IMR-90 (cell line): ENCODE measurements around the gene TRIM33. TPM values are rescaled to one million over a fixed set of nuclear protein-coding genes. Genes with fewer than 3 reads are reported as not detected.

Experiments used
- ATAC-seq: fragments of 200-7000 bp; cut with Tn5 transposase; 2 replicates; pipeline ENCODE4 v1.9.1; 2020; ENCODE audit warnings: low read depth, mild to moderate bottlenecking, moderate library complexity
- Bru-seq: library from RNA; stranded (reverse); fragments of 400-500 nt; gene quantifications from one replicate; lab custom pipeline; 2021; lab: Mats Ljungman, UMichigan
- BruChase-seq, 2 experiments: library from RNA; stranded (reverse); fragments of 400-500 nt; gene quantifications; one replicate each; lab custom pipeline; 2021; lab: Mats Ljungman, UMichigan
- BruUV-seq: library from RNA; stranded (reverse); fragments of 400-500 nt; replicated peaks from 2 replicates; lab custom pipeline; 2021; lab: Mats Ljungman, UMichigan
- CTCF ChIA-PET: fragments of 300-600 bp; formaldehyde crosslinking; extraction: SDS; loops from one replicate; lab custom pipeline; 2021; ENCODE audit warnings: antibody characterized with exemption; lab: Yijun Ruan, JAX
- POLR2A ChIA-PET: fragments of 300-600 bp; sonication (Branson Sonifier 250); formaldehyde crosslinking; loops from one replicate; lab custom pipeline; 2022; ENCODE audit warnings: antibody characterized with exemption; ENCODE audit not compliant: unreplicated experiment; lab: Charles Lee
- DNase-seq: peaks from one replicate; pipeline ENCODE4 v3.0.0; 2013
- H2AFZ ChIP-seq: replicated peaks from 2 replicates; pipeline ENCODE3; 2013; ENCODE audit warnings: low read length, mild to moderate bottlenecking; ENCODE audit not compliant: poor library complexity
- H2AK5ac ChIP-seq: 2 replicates; pipeline ENCODE4 v1.6.1; 2013; ENCODE audit warnings: low read depth, low read length, inconsistent platforms
- H2AK9ac ChIP-seq: replicated peaks from 2 replicates; pipeline ENCODE3; 2013; ENCODE audit warnings: mild to moderate bottlenecking, low read depth, low read length, moderate library complexity; ENCODE audit not compliant: poor library complexity
- H2BK120ac ChIP-seq: 2 replicates; pipeline ENCODE4 v1.6.1; 2013; ENCODE audit warnings: low read depth, low read length, inconsistent platforms
- H2BK15ac ChIP-seq: 3 replicates; pipeline ENCODE4 v1.6.1; 2013; ENCODE audit warnings: low read depth, low read length, inconsistent platforms
- H2BK20ac ChIP-seq: 2 replicates; pipeline ENCODE4 v1.6.1; 2013; ENCODE audit warnings: low read depth, mild to moderate bottlenecking, inconsistent platforms, low read length, moderate library complexity
- H2BK5ac ChIP-seq: 2 replicates; pipeline ENCODE4 v1.6.1; 2013; ENCODE audit warnings: mild to moderate bottlenecking, low read depth, low read length, inconsistent platforms; ENCODE audit not compliant: poor library complexity, severe bottlenecking
- H3K14ac ChIP-seq: replicated peaks from 2 replicates; pipeline ENCODE4 v1.6.1; 2013; ENCODE audit warnings: low read depth, low read length, inconsistent platforms
- H3K18ac ChIP-seq: 2 replicates; pipeline ENCODE4 v1.6.1; 2013; ENCODE audit warnings: low read depth, low read length, control low read depth
- H3K23ac ChIP-seq: 2 replicates; pipeline ENCODE4 v1.6.1; 2013; ENCODE audit warnings: low read depth, low read length, inconsistent platforms
- H3K27ac ChIP-seq: 2 replicates; pipeline ENCODE4 v1.5.1; 2013; ENCODE audit warnings: mild to moderate bottlenecking, control low read depth, low read length; ENCODE audit not compliant: insufficient read depth
- H3K27me3 ChIP-seq: 2 replicates; pipeline ENCODE4 v1.6.1; 2013; ENCODE audit warnings: low read length; ENCODE audit not compliant: control insufficient read depth, insufficient read depth
- H3K36me3 ChIP-seq: 2 replicates; pipeline ENCODE4 v1.6.1; 2013; ENCODE audit warnings: low read length, mixed read lengths; ENCODE audit not compliant: control insufficient read depth, insufficient read depth
- H3K4ac ChIP-seq: 2 replicates; pipeline ENCODE4 v1.6.1; 2013; ENCODE audit warnings: low read depth, low read length, inconsistent platforms
- H3K4me1 ChIP-seq: 2 replicates; pipeline ENCODE4 v1.6.1; 2013; ENCODE audit warnings: low read length, mixed read lengths; ENCODE audit not compliant: control insufficient read depth, insufficient read depth
- H3K4me2 ChIP-seq: 2 replicates; pipeline ENCODE4 v1.6.1; 2013; ENCODE audit warnings: low read depth, mild to moderate bottlenecking, control low read depth, low read length, moderate library complexity
- H3K4me3 ChIP-seq: 2 replicates; pipeline ENCODE4 v1.5.1; 2013; ENCODE audit warnings: low read depth, mild to moderate bottlenecking, control low read depth, low read length, moderate library complexity; ENCODE audit not compliant: insufficient read depth
- H3K56ac ChIP-seq: 2 replicates; pipeline ENCODE4 v1.6.1; 2013; ENCODE audit warnings: low read length, inconsistent platforms; ENCODE audit not compliant: insufficient read depth; ENCODE audit errors: extremely low read depth
- H3K79me1 ChIP-seq, 2 experiments: 2 replicates each; pipeline ENCODE4 v1.6.1; 2013; ENCODE audit warnings: low read length in 2 of 2, inconsistent platforms in 1 of 2, low read depth in 1 of 2
- H3K9ac ChIP-seq: 2 replicates; pipeline ENCODE4 v1.6.1; 2013; ENCODE audit warnings: low read depth, low read length, control low read depth
- H3K9me1 ChIP-seq: 2 replicates; pipeline ENCODE4 v1.6.1; 2013; ENCODE audit warnings: low read length, inconsistent platforms; ENCODE audit not compliant: insufficient read depth
- H3K9me3 ChIP-seq: 2 replicates; pipeline ENCODE4 v1.6.1; 2013; ENCODE audit warnings: low read length; ENCODE audit not compliant: control insufficient read depth, insufficient read depth
- H4K20me1 ChIP-seq: 2 replicates; pipeline ENCODE4 v1.6.1; 2013; ENCODE audit warnings: low read length, inconsistent platforms; ENCODE audit not compliant: insufficient read depth
- H4K5ac ChIP-seq: 2 replicates; pipeline ENCODE4 v1.6.1; 2013; ENCODE audit warnings: mild to moderate bottlenecking, low read depth, low read length, control low read depth
- H4K8ac ChIP-seq, 2 experiments: 2 replicates each; pipeline ENCODE4 v1.6.1; 2013; ENCODE audit warnings: low read depth in 2 of 2, low read length in 2 of 2, control low read depth in 1 of 2, inconsistent platforms in 1 of 2
- H4K91ac ChIP-seq: 2 replicates; pipeline ENCODE4 v1.6.1; 2013; ENCODE audit warnings: low read depth, low read length, inconsistent platforms; ENCODE audit not compliant: insufficient read depth
- BHLHE40 ChIP-seq: fragments of 150-350 bp; IDR thresholded peaks from 2 replicates; pipeline ENCODE4 v1.6.1; 2016; ENCODE audit warnings: mild to moderate bottlenecking, low read depth, low read length
- CHD1 ChIP-seq: IDR thresholded peaks from 2 replicates; pipeline ENCODE4 v1.6.1; 2012; ENCODE audit warnings: low read depth, low read length, improper control_type of control experiment
- FOS ChIP-seq: fragments of 150-350 bp; IDR thresholded peaks from 2 replicates; pipeline ENCODE4 v1.6.1; 2016; ENCODE audit warnings: low read depth, low read length
- MAFK ChIP-seq: IDR thresholded peaks from 2 replicates; pipeline ENCODE4 v1.6.1; 2012; ENCODE audit warnings: low read depth, low read length, improper control_type of control experiment
- MXI1 ChIP-seq: IDR thresholded peaks from 2 replicates; pipeline ENCODE4 v1.6.1; 2012; ENCODE audit warnings: low read depth, mild to moderate bottlenecking, low read length, moderate library complexity, borderline replicate concordance
- RCOR1 ChIP-seq: IDR thresholded peaks from 2 replicates; pipeline ENCODE4 v1.6.1; 2012; ENCODE audit warnings: mild to moderate bottlenecking, low read length, improper control_type of control experiment; ENCODE audit not compliant: insufficient replicate concordance
- SMC3 ChIP-seq: fragments of 150-350 bp; IDR thresholded peaks from 2 replicates; pipeline ENCODE4 v1.6.1; 2016; ENCODE audit warnings: low read depth, mild to moderate bottlenecking, antibody characterized with exemption, low read length, moderate library complexity
- WGBS, 2 experiments: methylation state at CpG; one replicate each; pipeline versions ENCODE4 v1.1.5 to v1.1.7; 2013; ENCODE audit warnings: missing lambda C conversion rate in 2 of 2; ENCODE audit not compliant: insufficient read length in 1 of 2; ENCODE audit errors: extremely low coverage in 2 of 2; 5-methylcytosine and 5-hydroxymethylcytosine counted together
- dilution Hi-C: fragments of 300-500 bp; cut with HindIII; formaldehyde crosslinking; loops from one replicate; pipeline ENCODE4 v1.14.3; 2018; ENCODE audit warnings: low sequenced_read_pairs; ENCODE audit not compliant: unreplicated experiment
- in situ Hi-C: fragments of 300-500 bp; cut with MboI; formaldehyde crosslinking; loops from 3 replicates; pipeline ENCODE4 v1.14.3; 2019; ENCODE audit warnings: low sequenced_read_pairs, inconsistent platforms, mixed read lengths
- intact Hi-C: fragments of 100-400 bp; cut with micrococcal nuclease; formaldehyde crosslinking; loops from 2 replicates; pipeline ENCODE4 v1.10.0; 2022
- long read RNA-seq: library from polyadenylated mRNA; unstranded; transcript quantifications from one replicate; pipeline ENCODE4 v2.0.0, GENCODE V29; 2021; ENCODE audit not compliant: unreplicated experiment
- polyA plus RNA-seq, 3 experiments: library from polyadenylated mRNA; depleted of rRNA; stranded (reverse); fragments of >200 nt; gene quantifications; 2 replicates each; pipeline ENCODE4 v1.2.3, GENCODE V29; 2012; ENCODE audit warnings: low replicate concordance in 1 of 3
- total RNA-seq: library from RNA; depleted of rRNA; stranded (reverse); fragments of >200 nt; gene quantifications from 2 replicates; pipeline ENCODE4 v1.2.3, GENCODE V29; 2012; rRNA removed
- TF ChIP-seq, protein P1 (sequence below): conservative IDR thresholded peaks from 2 replicates; pipeline ENCODE4 v1.5.1; 2012; ENCODE audit warnings: mild to moderate bottlenecking, low read depth, low read length, improper control_type of control experiment
- TF ChIP-seq, protein P2 (sequence below): fragments of 150-350 bp; IDR thresholded peaks from 2 replicates; pipeline ENCODE4 v1.6.1; 2016; ENCODE audit warnings: low read depth, mild to moderate bottlenecking, low read length, moderate library complexity, borderline replicate concordance
- TF ChIP-seq, protein P3 (sequence below): fragments of 150-350 bp; IDR thresholded peaks from 2 replicates; pipeline ENCODE4 v1.6.1; 2017; ENCODE audit warnings: mild to moderate bottlenecking, antibody characterized with exemption, low read length, low read depth

Gene TRIM33
- 40.0 and 40.1 TPM in 2 replicates for total RNA-seq
- 9.2 and 9.5 TPM in 2 replicates for polyA plus RNA-seq (2012; rRNA removed)
- polyA plus RNA-seq (2012; cell fraction: cytosol; rRNA removed): 1.8 and 2.9 TPM in 2 replicates
- polyA plus RNA-seq (2012; cell fraction: nucleus; rRNA removed; ENCODE audit: low replicate concordance): 4.9 and 21.6 TPM in 2 replicates
- percentile 89 among the genes with signal in this experiment for Bru-seq, nascent RNA
- percentile 85 among the genes with signal in this experiment for BruChase-seq, experiment 1, labeled RNA remaining after a 6-hour chase
- percentile 88 among the genes with signal in this experiment for BruChase-seq, experiment 2, labeled RNA remaining after a 2-hour chase
- long read RNA-seq, full-length matches to known transcripts: 15 of 32 reads
- long read RNA-seq, partial matches to known transcripts: 11 of 32 reads
- long read RNA-seq, other reads (novel, unspliced or antisense): 6 of 32 reads

DNA sequence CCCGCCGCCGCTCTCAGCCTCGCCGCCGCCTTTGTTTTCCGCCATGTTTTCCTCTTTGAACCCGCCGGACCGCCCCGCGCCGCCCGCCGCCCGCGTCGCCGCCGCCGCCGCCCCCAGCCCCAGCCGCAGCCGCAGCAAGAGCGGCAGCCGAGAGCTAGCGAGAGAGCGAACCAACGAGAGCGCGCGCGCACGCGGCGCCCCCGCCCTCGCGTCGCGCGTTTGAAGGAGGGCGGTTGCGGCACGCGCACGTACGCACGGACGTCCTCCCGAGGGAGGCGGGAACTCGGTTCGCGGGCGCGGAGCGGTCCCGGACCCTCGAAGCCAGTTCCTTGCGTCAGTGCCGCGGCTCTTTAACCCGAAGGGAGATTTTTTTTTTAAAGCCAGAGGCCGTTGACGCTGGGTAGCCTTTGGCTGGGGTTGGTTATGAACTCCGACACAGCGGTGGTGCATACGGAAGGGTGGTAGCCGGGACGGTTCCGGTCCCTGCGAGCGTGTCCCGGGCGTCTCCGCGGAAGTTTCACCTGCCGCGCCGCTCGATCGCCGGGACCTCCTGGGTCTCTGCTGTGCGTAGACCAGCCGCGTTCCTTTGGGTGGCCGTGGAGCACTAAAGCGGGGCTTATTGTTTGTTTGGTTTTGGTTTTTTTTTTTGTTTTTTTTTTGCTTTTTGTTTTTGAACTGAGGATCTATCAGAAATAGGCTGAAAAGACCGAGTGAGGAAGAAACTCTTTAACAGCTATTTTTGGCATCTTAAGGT, at the start of gene TRIM33:
TRIM33 (minus strand) TSS at position 172 of the 754 bp plus-strand sequence; CDS start at position 45, 127 bp downstream.
- Histone ChIP-seq H3K79me1 (peaks cover 5 to 39% of the 10 kb centered on the region in 2 experiments; a peak in 2 of 4 replicates), H2BK20ac (no peak within 1 kb of the TSS), H3K9me3 (no peaks in the 10 kb centered on the region), H3K56ac (peak within 1 kb of the TSS; percentile 90), H4K91ac (peak within 1 kb of the TSS; percentile 43), H3K9ac (peak within 1 kb of the TSS; percentile 95), H2BK15ac (no peak within 1 kb of the TSS), H2AFZ (peak within 1 kb of the TSS; percentile 96), H3K4me1 (peaks cover 2% of the 10 kb centered on the region; the same call in 1 of the 2 replicates), H3K27ac (peak within 1 kb of the TSS; percentile 78), H3K4me2 (peak within 1 kb of the TSS; percentile 96), H2BK5ac (peak within 1 kb of the TSS; percentile 81), H3K14ac (peak within 1 kb of the TSS; percentile 88), H4K5ac (peak within 1 kb of the TSS; percentile 66), H4K8ac (peak within 1 kb of the TSS; percentile 91 to 92), H3K36me3 (no peaks in the 10 kb centered on the region), H2AK9ac (peak within 1 kb of the TSS; percentile 98), H3K18ac (peak within 1 kb of the TSS; percentile 35; the same call in 1 of the 2 replicates), H4K20me1 (peaks cover 40% of the 10 kb centered on the region), H3K4ac (peak within 1 kb of the TSS; percentile 87), H2BK120ac (no peak within 1 kb of the TSS; the same call in 1 of the 2 replicates), H3K4me3 (peak within 1 kb of the TSS; percentile 82), H3K27me3 (no peaks in the 10 kb centered on the region), H3K23ac (peak within 1 kb of the TSS; percentile 96), H2AK5ac (peak within 1 kb of the TSS; percentile 64), H3K9me1 (no peaks in the 10 kb centered on the region)
- dilution Hi-C loops: no loop called here
- in situ Hi-C loops: no loop called here
- ChIA-PET POLR2A (no interaction called here), CTCF (interaction anchor here (0.6 kb wide), 1 partner anchor 45 kb away, joined by 4 read pairs; no protein-coding TSS in a partner anchor)
- BruUV-seq: no TSS peak
- 0% methylated on average over 29 of the region's 90 CpGs; no CpG with 5 or more reads in 1 of the 2 experiments for WGBS, 2 experiments
- ATAC-seq (peak; percentile 92), DNase-seq (peak; percentile 94)
- intact Hi-C loops: loop anchor here (5.0 kb wide), 2 partner anchors 164 to 534 kb away; partner anchors contain the start of gene OLFML3
- TF ChIP-seq CHD1 (no peak), RCOR1 (peak; percentile 29), SMC3 (no peak), BHLHE40 (peak; percentile 85), MAFK (no peak), FOS (no peak), MXI1 (peak; percentile 81; the same call in 1 of the 2 replicates)
- TF ChIP-seq, protein P1, sequence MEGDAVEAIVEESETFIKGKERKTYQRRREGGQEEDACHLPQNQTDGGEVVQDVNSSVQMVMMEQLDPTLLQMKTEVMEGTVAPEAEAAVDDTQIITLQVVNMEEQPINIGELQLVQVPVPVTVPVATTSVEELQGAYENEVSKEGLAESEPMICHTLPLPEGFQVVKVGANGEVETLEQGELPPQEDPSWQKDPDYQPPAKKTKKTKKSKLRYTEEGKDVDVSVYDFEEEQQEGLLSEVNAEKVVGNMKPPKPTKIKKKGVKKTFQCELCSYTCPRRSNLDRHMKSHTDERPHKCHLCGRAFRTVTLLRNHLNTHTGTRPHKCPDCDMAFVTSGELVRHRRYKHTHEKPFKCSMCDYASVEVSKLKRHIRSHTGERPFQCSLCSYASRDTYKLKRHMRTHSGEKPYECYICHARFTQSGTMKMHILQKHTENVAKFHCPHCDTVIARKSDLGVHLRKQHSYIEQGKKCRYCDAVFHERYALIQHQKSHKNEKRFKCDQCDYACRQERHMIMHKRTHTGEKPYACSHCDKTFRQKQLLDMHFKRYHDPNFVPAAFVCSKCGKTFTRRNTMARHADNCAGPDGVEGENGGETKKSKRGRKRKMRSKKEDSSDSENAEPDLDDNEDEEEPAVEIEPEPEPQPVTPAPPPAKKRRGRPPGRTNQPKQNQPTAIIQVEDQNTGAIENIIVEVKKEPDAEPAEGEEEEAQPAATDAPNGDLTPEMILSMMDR: no peak
- TF ChIP-seq, protein P2, sequence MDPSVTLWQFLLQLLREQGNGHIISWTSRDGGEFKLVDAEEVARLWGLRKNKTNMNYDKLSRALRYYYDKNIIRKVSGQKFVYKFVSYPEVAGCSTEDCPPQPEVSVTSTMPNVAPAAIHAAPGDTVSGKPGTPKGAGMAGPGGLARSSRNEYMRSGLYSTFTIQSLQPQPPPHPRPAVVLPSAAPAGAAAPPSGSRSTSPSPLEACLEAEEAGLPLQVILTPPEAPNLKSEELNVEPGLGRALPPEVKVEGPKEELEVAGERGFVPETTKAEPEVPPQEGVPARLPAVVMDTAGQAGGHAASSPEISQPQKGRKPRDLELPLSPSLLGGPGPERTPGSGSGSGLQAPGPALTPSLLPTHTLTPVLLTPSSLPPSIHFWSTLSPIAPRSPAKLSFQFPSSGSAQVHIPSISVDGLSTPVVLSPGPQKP: no peak
- TF ChIP-seq, protein P3, sequence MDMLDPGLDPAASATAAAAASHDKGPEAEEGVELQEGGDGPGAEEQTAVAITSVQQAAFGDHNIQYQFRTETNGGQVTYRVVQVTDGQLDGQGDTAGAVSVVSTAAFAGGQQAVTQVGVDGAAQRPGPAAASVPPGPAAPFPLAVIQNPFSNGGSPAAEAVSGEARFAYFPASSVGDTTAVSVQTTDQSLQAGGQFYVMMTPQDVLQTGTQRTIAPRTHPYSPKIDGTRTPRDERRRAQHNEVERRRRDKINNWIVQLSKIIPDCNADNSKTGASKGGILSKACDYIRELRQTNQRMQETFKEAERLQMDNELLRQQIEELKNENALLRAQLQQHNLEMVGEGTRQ: 0 out of 2 replicates have a peak, but pooled peaks have one; percentile 5
